ENCODE measurements around the gene IL17RC. TPM values are rescaled to one million over a fixed set of nuclear protein-coding genes. Genes with fewer than 3 reads are reported as not detected.
"Not testable (repeated sequence)": the region's sequence is repeated elsewhere in the genome, so short reads cannot be mapped to it uniquely, and the experiment has no call there.

IL17RC gene
- total RNA-seq, 2 donors from 2014 or later = 1.2 to 3.5 TPM

- Mint-ChIP-seq H3K27me3 (no peaks in the 10 kb centered on the region), H3K27ac (no peak overlapping the region), H3K4me1 (peaks cover 4% of the 10 kb centered on the region), H3K36me3 (ENCODE audit: low read depth) (peaks cover 22% of the 10 kb centered on the region), H3K4me3 (no peak overlapping the region), H3K9me3 (no peaks in the 10 kb centered on the region)
- no peak for ATAC-seq (replicated peaks)
Measured at GRCh38 chr3:9887480-9887879, 29.4 kb upstream of the IL17RC start.

- H3K27ac Mint-ChIP-seq = no peak overlapping the region
- no peak for ATAC-seq (replicated peaks)
- peaks cover 12% of the 10 kb centered on the region for H3K4me1 Mint-ChIP-seq
- peaks cover 32% of the 10 kb centered on the region for H3K36me3 Mint-ChIP-seq (ENCODE audit: low read depth)
- no peaks in the 10 kb centered on the region for H3K9me3 Mint-ChIP-seq
- no peak overlapping the region for H3K4me3 Mint-ChIP-seq
- no peaks in the 10 kb centered on the region for H3K27me3 Mint-ChIP-seq
Measured at GRCh38 chr3:9888540-9888939, 28.4 kb upstream of the IL17RC start.

- Mint-ChIP-seq H3K27me3 (no peaks in the 10 kb centered on the region), H3K4me3 (peak overlapping the region; percentile 89), H3K36me3 (ENCODE audit: low read depth) (peaks cover 41% of the 10 kb centered on the region), H3K4me1 (peaks cover 19% of the 10 kb centered on the region), H3K9me3 (no peaks in the 10 kb centered on the region), H3K27ac (peak overlapping the region; percentile 97)
- ATAC-seq (replicated peaks) = no peak
Measured at GRCh38 chr3:9889405-9889804, 27.5 kb upstream of the IL17RC start.

- ATAC-seq (replicated peaks) = peak; percentile 81
Measured at GRCh38 chr3:9890249-9891071, 26.4 kb upstream of the IL17RC start, which contains the start of gene JAGN1. Gene JAGN1 (plus strand): TSS chr3:9890610. CDS start chr3:9890723, 113 bp downstream.

DNA sequence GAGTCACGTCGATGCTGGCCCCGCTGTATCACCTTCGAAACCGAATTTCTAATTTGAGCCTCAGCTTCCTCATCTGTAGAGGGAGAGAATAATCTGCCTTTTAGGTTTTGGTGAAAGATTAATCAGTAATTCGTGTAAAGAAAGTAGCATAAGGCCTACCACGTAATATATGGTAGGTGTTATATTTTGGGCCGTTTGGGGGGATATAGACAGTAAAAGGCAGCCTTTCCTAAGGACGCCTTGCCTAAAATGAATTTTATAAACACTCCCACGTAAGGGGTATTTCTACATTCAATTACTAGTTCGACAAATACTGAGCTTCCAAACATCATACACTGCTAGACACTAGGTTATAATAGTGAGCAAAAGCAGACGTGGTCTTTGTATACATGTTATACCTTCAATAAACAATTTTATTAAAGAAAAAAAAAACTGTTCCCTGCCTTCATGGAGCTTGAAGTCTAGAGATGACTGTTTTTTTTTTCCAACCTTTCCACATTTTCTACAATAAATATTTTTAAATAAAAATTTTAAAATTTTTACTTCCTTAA, 25.8 kb upstream of the IL17RC start:
- Mint-ChIP-seq H3K4me1 (peaks cover 26% of the 10 kb centered on the region), H3K27ac (peak overlapping the region; percentile 97), H3K36me3 (ENCODE audit: low read depth) (peaks cover 50% of the 10 kb centered on the region), H3K27me3 (no peaks in the 10 kb centered on the region), H3K4me3 (peak overlapping the region; percentile 89), H3K9me3 (no peaks in the 10 kb centered on the region)
- peak; percentile 0 for ATAC-seq (replicated peaks)

More at GRCh38 chr3:9890249-9891071, 26.4 kb upstream of the IL17RC start, which contains the start of gene JAGN1:
- no peaks in the 10 kb centered on the region for H3K27me3 Mint-ChIP-seq
- H3K36me3 Mint-ChIP-seq (ENCODE audit: low read depth) = peaks cover 50% of the 10 kb centered on the region
- peaks cover 26% of the 10 kb centered on the region for H3K4me1 Mint-ChIP-seq
- no peaks in the 10 kb centered on the region for H3K9me3 Mint-ChIP-seq
- H3K4me3 Mint-ChIP-seq = peak within 1 kb of the TSS; percentile 89
- H3K27ac Mint-ChIP-seq = peak within 1 kb of the TSS; percentile 97

DNA sequence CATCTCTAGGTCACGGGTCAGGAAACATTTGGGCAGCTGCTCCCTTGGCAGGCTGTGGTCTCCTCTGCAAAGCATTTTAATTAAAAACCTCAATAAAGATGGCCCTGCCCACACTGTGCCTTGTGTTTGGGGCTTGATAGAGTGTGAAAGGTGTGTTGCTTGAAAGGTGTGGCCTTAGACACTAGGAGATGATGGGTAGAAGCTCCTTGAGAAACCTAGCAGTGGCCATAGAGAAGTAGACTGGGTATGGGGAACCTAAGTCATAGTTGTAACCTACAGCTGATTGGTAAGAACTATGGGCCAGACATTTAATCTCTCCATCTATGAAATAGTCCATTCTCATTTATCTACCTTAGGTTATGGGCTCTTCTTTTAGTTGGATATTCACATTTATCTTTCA, 23.2 kb upstream of the IL17RC start:
- Mint-ChIP-seq H3K9me3 (no peaks in the 10 kb centered on the region), H3K4me1 (peaks cover 34% of the 10 kb centered on the region), H3K27me3 (no peaks in the 10 kb centered on the region), H3K4me3 (peak overlapping the region; percentile 89), H3K27ac (peak overlapping the region; percentile 83), H3K36me3 (ENCODE audit: low read depth) (peaks cover 50% of the 10 kb centered on the region)
- no peak for ATAC-seq (replicated peaks)

- H3K27ac Mint-ChIP-seq, H3K9me3 Mint-ChIP-seq: not testable (repeated sequence)
Measured at GRCh38 chr3:9895715-9896114, 21.2 kb upstream of the IL17RC start.

DNA sequence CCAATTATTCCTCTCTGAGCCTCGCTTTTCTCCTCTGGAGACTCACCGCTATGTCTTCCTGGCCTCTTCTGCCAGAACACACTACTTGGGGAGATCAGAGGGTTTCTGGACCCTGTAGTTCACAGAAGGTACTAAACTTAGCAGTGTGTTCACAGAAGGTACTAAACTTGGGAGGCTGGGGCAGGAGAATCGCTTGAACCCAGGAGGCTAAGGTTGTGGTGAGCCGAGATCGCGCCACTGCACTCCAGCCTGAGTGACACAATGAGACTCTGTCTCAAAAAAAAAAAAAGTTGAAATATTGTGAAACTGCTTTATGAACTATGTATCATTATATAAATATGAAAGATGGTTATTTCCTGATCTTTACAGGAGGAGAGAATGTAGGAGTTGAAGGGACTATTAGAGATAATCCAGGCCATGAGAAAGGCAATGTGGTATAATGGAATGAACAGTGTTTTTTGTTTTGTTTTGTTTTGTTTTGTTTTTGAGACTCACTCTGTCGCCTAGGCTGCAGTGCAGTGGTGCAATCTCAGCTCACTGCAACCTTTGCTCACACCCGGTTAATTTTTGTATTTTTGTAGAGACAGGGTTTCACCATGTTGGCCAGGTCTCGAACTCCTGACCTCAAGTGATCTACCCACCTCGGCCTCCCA, 20.0 kb upstream of the IL17RC start:
- not testable (repeated sequence) for H3K9me3 Mint-ChIP-seq; H3K4me3 Mint-ChIP-seq; H3K27me3 Mint-ChIP-seq; ATAC-seq (replicated peaks)
- Mint-ChIP-seq H3K4me1 (peaks cover 44% of the 10 kb centered on the region), H3K36me3 (ENCODE audit: low read depth) (peaks cover 34% of the 10 kb centered on the region), H3K27ac (peak overlapping the region; percentile 20)

More at GRCh38 chr3:9895715-9896114, 21.2 kb upstream of the IL17RC start:
- H3K4me1 Mint-ChIP-seq = peaks cover 38% of the 10 kb centered on the region
- not testable (repeated sequence) for H3K27me3 Mint-ChIP-seq; H3K4me3 Mint-ChIP-seq; ATAC-seq (replicated peaks)
- H3K36me3 Mint-ChIP-seq (ENCODE audit: low read depth) = peaks cover 45% of the 10 kb centered on the region

GRCh38 chr3:9897408-9898372, 19.2 kb upstream of the IL17RC start:
- peaks cover 26% of the 10 kb centered on the region for H3K36me3 Mint-ChIP-seq (ENCODE audit: low read depth)
- no peaks in the 10 kb centered on the region for H3K9me3 Mint-ChIP-seq
- H3K27ac Mint-ChIP-seq = peak overlapping the region; percentile 20
- peaks cover 46% of the 10 kb centered on the region for H3K4me1 Mint-ChIP-seq
- no peak overlapping the region for H3K4me3 Mint-ChIP-seq
- H3K27me3 Mint-ChIP-seq = no peaks in the 10 kb centered on the region
- ATAC-seq (replicated peaks) = no peak

- Mint-ChIP-seq H3K9me3 (no peaks in the 10 kb centered on the region), H3K36me3 (ENCODE audit: low read depth) (peaks cover 16% of the 10 kb centered on the region), H3K27ac (peak overlapping the region; percentile 20), H3K4me1 (peaks cover 48% of the 10 kb centered on the region), H3K4me3 (no peak overlapping the region), H3K27me3 (no peaks in the 10 kb centered on the region)
- ATAC-seq (replicated peaks) = no peak
Measured at GRCh38 chr3:9898467-9899241, 18.2 kb upstream of the IL17RC start.

GRCh38 chr3:9899289-9899791, 17.6 kb upstream of the IL17RC start:
- Mint-ChIP-seq H3K4me1 (peaks cover 44% of the 10 kb centered on the region), H3K9me3 (no peaks in the 10 kb centered on the region), H3K27me3 (no peaks in the 10 kb centered on the region), H3K4me3 (no peak overlapping the region), H3K27ac (no peak overlapping the region), H3K36me3 (ENCODE audit: low read depth) (peaks cover 10% of the 10 kb centered on the region)
- no peak for ATAC-seq (replicated peaks)

DNA sequence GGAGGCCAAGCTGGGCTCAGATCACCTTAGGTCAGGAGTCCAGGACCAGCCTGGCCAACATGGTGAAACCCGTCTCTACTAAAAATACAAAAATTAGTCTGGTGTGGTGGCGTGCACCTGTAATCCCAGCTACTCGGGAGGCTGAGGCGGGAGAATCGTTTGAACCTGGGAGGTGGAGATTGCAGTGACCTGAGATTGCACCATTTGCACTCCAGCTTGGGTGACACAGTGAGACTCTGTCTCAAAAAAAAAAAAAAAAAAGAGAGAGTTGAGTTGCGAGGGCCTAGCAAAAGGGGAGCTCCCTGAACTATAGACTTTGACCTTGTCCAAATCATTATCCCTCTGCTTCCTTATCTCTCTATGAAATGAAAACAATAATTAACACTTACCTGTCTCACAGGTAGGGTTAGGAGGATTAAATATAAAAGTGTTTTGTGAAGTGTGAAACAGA, 15.9 kb upstream of the IL17RC start:
- not testable (repeated sequence) for H3K27me3 Mint-ChIP-seq, H3K9me3 Mint-ChIP-seq
- peak overlapping the region; percentile 91 for H3K27ac Mint-ChIP-seq

DNA sequence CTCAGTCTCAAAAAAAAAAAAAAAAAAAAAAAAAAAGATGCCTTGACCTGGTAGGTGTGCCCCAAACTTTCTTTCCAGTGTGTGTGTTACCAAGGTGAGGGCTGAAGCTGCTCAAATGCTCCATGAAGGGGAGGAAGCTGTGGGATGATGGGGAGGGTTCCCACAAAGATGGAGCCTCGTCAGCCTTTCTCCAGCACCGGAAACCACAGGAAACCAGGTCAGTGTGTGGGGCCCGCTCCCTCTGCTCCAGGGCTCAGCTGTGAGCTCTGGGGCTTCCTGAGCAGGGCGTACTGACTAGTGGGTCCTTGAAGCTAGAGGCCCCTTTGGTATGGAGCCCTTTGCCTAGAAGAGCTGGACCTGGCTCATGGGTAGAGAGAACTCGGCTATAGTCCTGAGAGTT, 14.9 kb upstream of the IL17RC start:
- peak; percentile 85 for ATAC-seq (replicated peaks)
- Mint-ChIP-seq H3K27ac (peak overlapping the region; percentile 91), H3K27me3 (no peaks in the 10 kb centered on the region), H3K9me3 (no peaks in the 10 kb centered on the region), H3K4me1 (peaks cover 38% of the 10 kb centered on the region), H3K4me3 (peak overlapping the region; percentile 88), H3K36me3 (ENCODE audit: low read depth) (no peaks in the 10 kb centered on the region)

More for the DNA sequence above, 15.9 kb upstream of the IL17RC start:
- not testable (repeated sequence) for H3K36me3 Mint-ChIP-seq (ENCODE audit: low read depth); ATAC-seq (replicated peaks)
- Mint-ChIP-seq H3K4me3 (peak overlapping the region; percentile 88), H3K4me1 (peaks cover 38% of the 10 kb centered on the region)

Data from activated T-helper 17 cell treated with anti-CD3 and anti-CD28 coated beads, Interleukin-2, amount 50 U/mL, for 72 hours (primary cell).